Common myeloid progenitor, CD34-positive (primary cell): ENCODE measurements around the gene UBFD1.
"Not testable (repeated sequence)": the region's sequence is repeated elsewhere in the genome, so short reads cannot be mapped to it uniquely, and the experiment has no call there.

Experiments used
- CTCF ChIA-PET: fragments of 350-600 bp; sonication (Branson Sonifier 250); formaldehyde crosslinking; loops from one replicate; lab custom pipeline; 2021; ENCODE audit warnings: antibody characterized with exemption; lab: Charles Lee
- POLR2A ChIA-PET: fragments of 350-600 bp; sonication (Branson Sonifier 250); formaldehyde crosslinking; loops from one replicate; lab custom pipeline; 2021; ENCODE audit warnings: antibody characterized with exemption; lab: Charles Lee
- DNase-seq, 3 donors: peaks; one replicate each; pipeline versions ENCODE4 v3.0.0 to v3.0.0-alpha.2; 2013
- H3K27ac ChIP-seq, 2 experiments: 1 replicate in 1 of 2; 2 replicates in 1 of 2; pipeline ENCODE4 v1.7.0; 2013; ENCODE audit warnings: inconsistent platforms in 2 of 2, low read length in 2 of 2, mild to moderate bottlenecking in 2 of 2, low read depth in 1 of 2, moderate library complexity in 1 of 2; ENCODE audit not compliant: severe bottlenecking in 2 of 2, insufficient read depth in 1 of 2, poor library complexity in 1 of 2
- H3K27me3 ChIP-seq, 5 experiments: replicated peaks in 2 of 5; 1 replicate in 3 of 5; 2 replicates in 2 of 5; pipeline versions ENCODE4 v1.6.1 to v1.7.0; 2013; ENCODE audit warnings: low read length in 4 of 5, mild to moderate bottlenecking in 2 of 5, moderate library complexity in 2 of 5, inconsistent platforms in 1 of 5; ENCODE audit not compliant: insufficient read depth in 5 of 5, control insufficient read depth in 4 of 5
- H3K36me3 ChIP-seq, 4 experiments: 1 replicate in 2 of 4; 2 replicates in 2 of 4; pipeline versions ENCODE4 v1.6.1 to v1.7.0; 2013; ENCODE audit warnings: low read length in 3 of 4, control low read depth in 1 of 4, mild to moderate bottlenecking in 1 of 4; ENCODE audit not compliant: control insufficient read depth in 4 of 4, insufficient read depth in 4 of 4
- H3K4me1 ChIP-seq, 4 experiments: 1 replicate in 3 of 4; 2 replicates in 1 of 4; pipeline versions ENCODE4 v1.6.1 to v1.7.1; 2013; ENCODE audit warnings: low read length in 3 of 4, mild to moderate bottlenecking in 3 of 4, control low read depth in 1 of 4, inconsistent platforms in 1 of 4, moderate library complexity in 1 of 4; ENCODE audit not compliant: control insufficient read depth in 4 of 4, insufficient read depth in 4 of 4; ENCODE audit errors: control extremely low read depth in 1 of 4
- H3K4me3 ChIP-seq, 7 experiments: 1 replicate in 4 of 7; 2 replicates in 3 of 7; pipeline versions ENCODE4 v1.5.1 to v1.7.0; 2013; ENCODE audit warnings: mild to moderate bottlenecking in 7 of 7, low read length in 6 of 7, moderate library complexity in 6 of 7, inconsistent platforms in 2 of 7, low read depth in 2 of 7, control low read depth in 1 of 7; ENCODE audit not compliant: insufficient read depth in 4 of 7, control insufficient read depth in 1 of 7; ENCODE audit errors: extremely low read depth in 1 of 7
- H3K9me3 ChIP-seq, 5 experiments: 1 replicate in 4 of 5; 2 replicates in 1 of 5; pipeline versions ENCODE4 v1.6.1 to v1.7.1; 2013; ENCODE audit warnings: low read length in 4 of 5, mild to moderate bottlenecking in 2 of 5, inconsistent platforms in 1 of 5, low read depth in 1 of 5, moderate library complexity in 1 of 5; ENCODE audit not compliant: control insufficient read depth in 4 of 5, insufficient read depth in 2 of 5; ENCODE audit errors: control extremely low read depth in 1 of 5
- WGBS: methylation state at CpG from one replicate; pipeline ENCODE4 v1.1.5; 2013; ENCODE audit not compliant: insufficient coverage; 5-methylcytosine and 5-hydroxymethylcytosine counted together

Gene UBFD1

GRCh38 chr16:23535901-23536300 is 21.6 kb upstream of the UBFD1 start:
- Histone ChIP-seq H3K27me3 (no peaks in the 10 kb centered on the region), H3K27ac (no peak overlapping the region), H3K9me3 (no peaks in the 10 kb centered on the region), H3K36me3 (peaks cover 12 to 69% (median 37%) of the 10 kb centered on the region in 4 experiments), H3K4me1 (peaks cover 0 to 5% (median 0%) of the 10 kb centered on the region in 4 experiments), H3K4me3 (no peak overlapping the region)
- CTCF ChIA-PET: no interaction called here
- POLR2A ChIA-PET: no interaction called here
- 100% methylated on average over 2 of the region's 2 CpGs for WGBS
- no peak for DNase-seq

DNA sequence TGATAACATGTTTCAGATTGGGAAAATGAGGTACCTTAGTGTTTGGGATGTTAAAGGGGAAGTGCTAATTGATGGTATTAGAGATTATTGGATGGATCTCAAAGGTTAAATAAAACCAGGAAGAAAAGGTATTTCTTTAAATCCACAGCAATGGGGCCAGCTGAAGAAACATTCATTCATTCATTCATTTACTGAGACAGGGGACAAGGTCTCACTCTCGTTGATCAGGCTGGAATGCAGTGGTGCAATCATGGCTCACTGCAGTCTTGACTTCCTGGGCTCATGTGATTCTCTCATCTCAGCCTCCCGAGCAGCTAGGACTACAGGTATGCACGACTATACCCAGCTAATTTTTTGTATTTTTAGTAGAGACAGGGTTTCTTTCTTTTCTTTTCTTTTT is 20.1 kb upstream of the UBFD1 start:
- no peak overlapping the region for H3K27ac ChIP-seq
- no peak overlapping the region for H3K4me3 ChIP-seq
- H3K27me3 ChIP-seq: no peaks in the 10 kb centered on the region
- ChIA-PET POLR2A (no interaction called here), CTCF (no interaction called here)
- H3K9me3 ChIP-seq: no peaks in the 10 kb centered on the region
- H3K4me1 ChIP-seq: peaks cover 0 to 5% (median 0%) of the 10 kb centered on the region in 4 experiments
- DNase-seq: no peak
- peaks cover 12 to 65% (median 32%) of the 10 kb centered on the region in 4 experiments for H3K36me3 ChIP-seq
- WGBS: 29% methylated on average over 1 of the region's 3 CpGs

DNA sequence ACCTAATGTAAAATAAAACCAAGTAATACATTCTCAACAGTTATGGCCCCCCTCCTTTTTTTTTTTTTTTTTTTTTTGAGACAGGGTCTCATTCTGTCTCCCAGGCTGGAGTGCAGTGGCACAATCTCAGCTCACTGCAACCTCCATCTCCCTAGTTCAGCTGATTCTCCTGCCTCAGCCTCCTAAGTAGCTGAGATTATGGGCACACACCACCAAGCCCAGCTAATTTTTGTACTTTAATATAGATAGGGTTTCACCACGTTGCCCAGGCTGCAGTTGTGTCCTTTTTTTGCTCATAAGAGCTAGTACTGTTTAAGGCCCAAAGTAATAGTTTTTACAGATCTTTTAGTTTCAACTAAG is 18.6 kb upstream of the UBFD1 start:
- no peak overlapping the region for H3K4me3 ChIP-seq
- CTCF ChIA-PET: interaction anchor here (1.2 kb wide), 1 partner anchor 19 kb away, joined by 4 read pairs; the partner anchor contains the start of gene UBFD1
- peaks cover 0 to 5% (median 0%) of the 10 kb centered on the region in 4 experiments for H3K4me1 ChIP-seq
- no peaks in the 10 kb centered on the region for H3K27me3 ChIP-seq
- POLR2A ChIA-PET: no interaction called here
- no peak overlapping the region for H3K27ac ChIP-seq
- H3K9me3 ChIP-seq: no peaks in the 10 kb centered on the region
- peaks cover 13 to 60% (median 33%) of the 10 kb centered on the region in 4 experiments for H3K36me3 ChIP-seq
- no peak for DNase-seq
- WGBS: no CpG with 5 or more reads among the region's 1 CpG

DNA sequence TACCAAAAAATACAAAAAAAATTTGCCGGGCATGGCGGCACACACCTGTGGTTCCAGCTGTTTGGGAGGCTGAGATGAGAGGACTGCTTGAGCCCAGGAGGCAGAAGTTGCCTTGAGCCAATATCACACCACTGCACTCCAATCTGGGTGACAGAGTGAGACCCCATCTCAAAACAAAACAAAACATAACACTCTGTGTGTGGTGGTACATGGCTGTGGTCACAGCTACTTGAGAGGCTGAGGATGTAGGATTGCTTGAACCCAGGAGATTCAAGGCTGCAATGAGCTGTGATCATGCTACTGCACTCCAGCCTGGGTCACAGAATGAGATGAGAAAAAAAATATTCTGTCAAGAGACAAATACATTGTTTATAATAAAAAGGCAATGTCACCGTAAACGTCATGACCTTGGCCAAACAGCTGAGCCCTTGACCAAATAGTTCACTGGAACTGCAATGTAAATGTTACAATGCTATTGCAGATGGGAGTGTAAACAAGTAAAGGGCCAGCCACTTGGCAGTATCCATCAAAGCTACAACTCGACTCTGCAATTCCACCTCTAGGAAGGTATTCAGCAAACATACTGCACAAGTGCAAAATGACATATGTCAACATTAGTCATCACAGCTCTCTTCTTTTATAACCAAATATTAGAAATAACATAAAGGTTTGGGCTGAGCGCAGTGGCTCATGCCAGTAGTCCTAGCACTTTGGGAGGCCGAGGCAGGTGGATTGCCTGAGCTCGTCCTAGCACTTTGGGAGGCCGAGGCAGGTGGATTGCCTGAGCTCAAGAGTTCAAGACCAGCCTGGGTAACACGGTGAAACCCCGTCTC is 17.3 kb upstream of the UBFD1 start:
- H3K4me1 ChIP-seq: peaks cover 0 to 5% (median 0%) of the 10 kb centered on the region in 4 experiments
- WGBS: 100% methylated on average over 6 of the region's 11 CpGs
- H3K4me3 ChIP-seq: no peak overlapping the region
- DNase-seq: no peak
- no peaks in the 10 kb centered on the region for H3K9me3 ChIP-seq
- ChIA-PET CTCF (interaction anchor here (1.0 to 1.5 kb wide), 2 partner anchors 13 to 14 kb away, joined by 3 to 4 read pairs; no protein-coding TSS in a partner anchor), POLR2A (no interaction called here)
- peaks cover 7 to 57% (median 28%) of the 10 kb centered on the region in 4 experiments for H3K36me3 ChIP-seq
- H3K27me3 ChIP-seq: no peaks in the 10 kb centered on the region
- no peak overlapping the region for H3K27ac ChIP-seq

- H3K4me1 ChIP-seq, POLR2A ChIA-PET: not testable (repeated sequence)
- CTCF ChIA-PET: interaction anchor here (1.0 to 1.5 kb wide), 2 partner anchors 12 to 14 kb away, joined by 3 to 4 read pairs; no protein-coding TSS in a partner anchor
Measured at GRCh38 chr16:23540817-23541178, 16.7 kb upstream of the UBFD1 start.

GRCh38 chr16:23544436-23544835 is 13.1 kb upstream of the UBFD1 start:
- Histone ChIP-seq H3K4me3 (no peak overlapping the region), H3K27me3 (no peaks in the 10 kb centered on the region), H3K9me3 (no peaks in the 10 kb centered on the region), H3K27ac (no peak overlapping the region), H3K36me3 (peaks cover 11 to 62% (median 39%) of the 10 kb centered on the region in 4 experiments), H3K4me1 (no peaks in the 10 kb centered on the region)
- 96% methylated on average over 14 of the region's 14 CpGs for WGBS
- no peak for DNase-seq
- ChIA-PET POLR2A (no interaction called here), CTCF (no interaction called here)

More at GRCh38 chr16:23540817-23541178, 16.7 kb upstream of the UBFD1 start:
- H3K27me3 ChIP-seq, H3K4me3 ChIP-seq, H3K27ac ChIP-seq, H3K9me3 ChIP-seq, DNase-seq: not testable (repeated sequence)
- H3K36me3 ChIP-seq: peaks cover 7 to 57% (median 25%) of the 10 kb centered on the region in 4 experiments
- WGBS: 80% methylated on average over 1 of the region's 3 CpGs

- POLR2A ChIA-PET: no interaction called here
- Histone ChIP-seq H3K27me3 (no peaks in the 10 kb centered on the region), H3K9me3 (no peaks in the 10 kb centered on the region), H3K36me3 (peaks cover 8 to 57% (median 46%) of the 10 kb centered on the region in 4 experiments), H3K4me1 (no peaks in the 10 kb centered on the region), H3K27ac (no peak overlapping the region), H3K4me3 (no peak overlapping the region)
- CTCF ChIA-PET: no interaction called here
- DNase-seq: no peak
- WGBS: no CpG with 5 or more reads among the region's 5 CpGs
Measured at GRCh38 chr16:23549938-23550337, 7.6 kb upstream of the UBFD1 start.
